Type B pancreatic cell (in vitro differentiated cells): ENCODE data around the gene NPHS1. TPM values are rescaled to one million over a fixed set of nuclear protein-coding genes. Genes with fewer than 3 reads are reported as not detected.

Source experiments
- DNase-seq: peaks from one replicate; pipeline ENCODE4 v3.0.0; 2021; ENCODE audit warnings: mixed read lengths; ENCODE audit not compliant: unreplicated experiment; ENCODE audit errors: extremely low spot score
- H3K27ac Mint-ChIP-seq: 2 replicates; pipeline ENCODE4 v1.8.0; 2021; ENCODE audit warnings: mild to moderate bottlenecking, mixed read lengths
- H3K27me3 Mint-ChIP-seq: 2 replicates; pipeline ENCODE4 v1.8.0; 2021; ENCODE audit warnings: mixed read lengths
- H3K36me3 Mint-ChIP-seq: 2 replicates; pipeline ENCODE4 v1.8.0; 2021; ENCODE audit warnings: mixed read lengths
- H3K4me1 Mint-ChIP-seq: one replicate; pipeline ENCODE4 v1.8.0; 2021; ENCODE audit warnings: mixed read lengths; ENCODE audit not compliant: unreplicated experiment
- H3K4me3 Mint-ChIP-seq: 2 replicates; pipeline ENCODE4 v1.8.0; 2021; ENCODE audit warnings: mild to moderate bottlenecking, mixed read lengths
- H3K9me3 Mint-ChIP-seq: 2 replicates; pipeline ENCODE4 v1.8.0; 2021; ENCODE audit warnings: mixed read lengths
- total RNA-seq: library from RNA; stranded (reverse); gene quantifications from 2 replicates; pipeline ENCODE4 v1.2.1, GENCODE V29; 2021; ENCODE audit warnings: low replicate concordance
- TF ChIP-seq, protein P1 (sequence below): fragments of 200-600 bp; sonication (generic); conservative IDR thresholded peaks from 2 replicates; pipeline ENCODE4 v1.5.0; 2021; ENCODE audit warnings: antibody characterized with exemption, mild to moderate bottlenecking

Gene NPHS1
- total RNA-seq, 1 donor from 2014 or later = 1.9 TPM

DNA sequence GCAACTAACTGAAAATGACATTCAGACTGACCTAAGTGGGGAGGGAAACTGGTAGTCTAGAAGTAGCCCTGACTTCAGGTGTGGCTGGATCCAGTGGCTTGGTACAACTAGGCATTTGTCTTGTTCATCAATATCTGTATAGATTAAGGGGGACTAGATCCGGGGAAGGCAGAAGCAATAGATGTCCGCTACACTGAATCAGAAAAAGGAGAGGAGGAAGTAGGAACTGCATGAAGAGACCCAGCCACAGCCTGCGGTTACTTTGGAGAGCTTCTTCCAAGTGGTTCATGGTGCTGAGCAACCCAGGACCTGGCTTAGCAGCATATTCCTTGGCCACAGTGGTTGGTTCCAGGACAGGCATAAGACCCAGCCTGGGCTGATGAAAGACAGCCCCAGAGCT is 29.7 kb downstream of the NPHS1 start:
- no peak overlapping the region for H3K27ac Mint-ChIP-seq
- no peaks in the 10 kb centered on the region for H3K9me3 Mint-ChIP-seq
- H3K36me3 Mint-ChIP-seq = no peaks in the 10 kb centered on the region
- no peak for DNase-seq
- TF ChIP-seq, protein P1, sequence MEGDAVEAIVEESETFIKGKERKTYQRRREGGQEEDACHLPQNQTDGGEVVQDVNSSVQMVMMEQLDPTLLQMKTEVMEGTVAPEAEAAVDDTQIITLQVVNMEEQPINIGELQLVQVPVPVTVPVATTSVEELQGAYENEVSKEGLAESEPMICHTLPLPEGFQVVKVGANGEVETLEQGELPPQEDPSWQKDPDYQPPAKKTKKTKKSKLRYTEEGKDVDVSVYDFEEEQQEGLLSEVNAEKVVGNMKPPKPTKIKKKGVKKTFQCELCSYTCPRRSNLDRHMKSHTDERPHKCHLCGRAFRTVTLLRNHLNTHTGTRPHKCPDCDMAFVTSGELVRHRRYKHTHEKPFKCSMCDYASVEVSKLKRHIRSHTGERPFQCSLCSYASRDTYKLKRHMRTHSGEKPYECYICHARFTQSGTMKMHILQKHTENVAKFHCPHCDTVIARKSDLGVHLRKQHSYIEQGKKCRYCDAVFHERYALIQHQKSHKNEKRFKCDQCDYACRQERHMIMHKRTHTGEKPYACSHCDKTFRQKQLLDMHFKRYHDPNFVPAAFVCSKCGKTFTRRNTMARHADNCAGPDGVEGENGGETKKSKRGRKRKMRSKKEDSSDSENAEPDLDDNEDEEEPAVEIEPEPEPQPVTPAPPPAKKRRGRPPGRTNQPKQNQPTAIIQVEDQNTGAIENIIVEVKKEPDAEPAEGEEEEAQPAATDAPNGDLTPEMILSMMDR = no peak
- no peaks in the 10 kb centered on the region for H3K4me1 Mint-ChIP-seq
- no peak overlapping the region for H3K4me3 Mint-ChIP-seq
- H3K27me3 Mint-ChIP-seq = peaks cover 30% of the 10 kb centered on the region

DNA sequence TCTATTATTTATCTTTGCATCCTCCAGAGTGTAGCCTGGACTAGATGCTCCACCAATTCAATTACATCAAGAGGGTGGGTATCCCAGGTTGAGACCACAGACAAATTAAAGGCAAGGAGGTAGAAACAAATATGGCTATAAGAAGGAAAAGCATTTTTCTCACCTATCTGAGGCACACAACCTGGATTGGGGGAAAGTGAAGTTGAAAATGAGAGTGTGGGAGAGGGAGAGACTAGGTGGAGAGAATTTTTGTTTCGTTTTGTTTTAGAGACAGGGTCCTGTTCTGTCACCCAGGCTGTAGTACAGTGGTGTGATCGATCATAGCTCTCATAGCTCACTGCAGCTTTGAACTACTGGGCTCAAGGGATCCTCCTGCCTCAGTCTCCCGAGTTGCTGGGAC is 33.9 kb downstream of the NPHS1 start:
- TF ChIP-seq, protein P1 = no peak
- no peak overlapping the region for H3K4me3 Mint-ChIP-seq
- peaks cover 16% of the 10 kb centered on the region for H3K27me3 Mint-ChIP-seq
- no peaks in the 10 kb centered on the region for H3K36me3 Mint-ChIP-seq
- H3K27ac Mint-ChIP-seq = no peak overlapping the region
- DNase-seq = no peak
- no peaks in the 10 kb centered on the region for H3K4me1 Mint-ChIP-seq
- no peaks in the 10 kb centered on the region for H3K9me3 Mint-ChIP-seq

DNA sequence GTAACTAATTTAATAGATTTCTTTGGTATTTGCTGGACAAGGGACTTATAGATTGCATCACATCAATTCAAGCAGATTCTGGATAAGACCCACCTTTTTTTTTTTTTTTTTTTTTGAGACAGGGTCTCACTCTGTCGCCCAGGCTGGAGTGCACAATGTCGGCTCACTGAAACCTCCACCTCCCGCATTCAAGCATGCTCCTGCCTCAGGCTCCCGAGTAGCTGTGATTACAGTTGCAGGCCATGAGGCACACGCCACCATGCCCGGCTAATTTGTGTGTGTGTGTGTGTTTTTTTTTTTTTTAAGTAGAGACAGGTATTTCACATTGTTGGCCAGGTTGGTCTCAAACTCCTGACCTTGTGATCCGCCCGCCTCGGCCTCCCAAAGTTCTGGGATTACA is 35.5 kb downstream of the NPHS1 start:
- TF ChIP-seq, protein P1 = no peak
- H3K36me3 Mint-ChIP-seq = no peaks in the 10 kb centered on the region
- H3K4me1 Mint-ChIP-seq = no peaks in the 10 kb centered on the region
- H3K9me3 Mint-ChIP-seq = no peaks in the 10 kb centered on the region
- no peak overlapping the region for H3K27ac Mint-ChIP-seq
- no peak overlapping the region for H3K4me3 Mint-ChIP-seq
- H3K27me3 Mint-ChIP-seq = peaks cover 9% of the 10 kb centered on the region
- no peak for DNase-seq

DNA sequence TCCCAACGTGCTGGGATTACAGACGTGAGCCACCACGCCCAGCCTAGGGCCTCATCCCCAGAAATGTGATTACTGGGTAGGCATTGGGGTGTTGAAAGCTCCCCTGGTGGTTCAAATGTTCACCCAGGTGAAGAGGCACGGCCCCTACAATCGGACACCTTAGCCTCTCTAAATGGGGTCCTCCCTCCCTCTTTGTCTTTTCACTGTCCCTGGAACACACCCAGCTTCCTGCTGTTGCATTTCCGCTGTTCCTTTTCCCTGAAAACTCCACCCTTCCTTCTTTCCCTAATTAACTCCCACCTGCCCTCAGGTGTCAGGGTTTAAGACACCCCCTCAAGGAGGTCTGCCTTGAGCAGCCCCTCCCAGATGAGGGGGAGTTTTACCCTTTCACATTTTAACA is 36.0 kb downstream of the NPHS1 start:
- no peak for DNase-seq
- H3K9me3 Mint-ChIP-seq = no peaks in the 10 kb centered on the region
- no peaks in the 10 kb centered on the region for H3K4me1 Mint-ChIP-seq
- no peak overlapping the region for H3K27ac Mint-ChIP-seq
- H3K27me3 Mint-ChIP-seq = peaks cover 12% of the 10 kb centered on the region
- TF ChIP-seq, protein P1 = no peak
- no peaks in the 10 kb centered on the region for H3K36me3 Mint-ChIP-seq
- H3K4me3 Mint-ChIP-seq = no peak overlapping the region

DNA sequence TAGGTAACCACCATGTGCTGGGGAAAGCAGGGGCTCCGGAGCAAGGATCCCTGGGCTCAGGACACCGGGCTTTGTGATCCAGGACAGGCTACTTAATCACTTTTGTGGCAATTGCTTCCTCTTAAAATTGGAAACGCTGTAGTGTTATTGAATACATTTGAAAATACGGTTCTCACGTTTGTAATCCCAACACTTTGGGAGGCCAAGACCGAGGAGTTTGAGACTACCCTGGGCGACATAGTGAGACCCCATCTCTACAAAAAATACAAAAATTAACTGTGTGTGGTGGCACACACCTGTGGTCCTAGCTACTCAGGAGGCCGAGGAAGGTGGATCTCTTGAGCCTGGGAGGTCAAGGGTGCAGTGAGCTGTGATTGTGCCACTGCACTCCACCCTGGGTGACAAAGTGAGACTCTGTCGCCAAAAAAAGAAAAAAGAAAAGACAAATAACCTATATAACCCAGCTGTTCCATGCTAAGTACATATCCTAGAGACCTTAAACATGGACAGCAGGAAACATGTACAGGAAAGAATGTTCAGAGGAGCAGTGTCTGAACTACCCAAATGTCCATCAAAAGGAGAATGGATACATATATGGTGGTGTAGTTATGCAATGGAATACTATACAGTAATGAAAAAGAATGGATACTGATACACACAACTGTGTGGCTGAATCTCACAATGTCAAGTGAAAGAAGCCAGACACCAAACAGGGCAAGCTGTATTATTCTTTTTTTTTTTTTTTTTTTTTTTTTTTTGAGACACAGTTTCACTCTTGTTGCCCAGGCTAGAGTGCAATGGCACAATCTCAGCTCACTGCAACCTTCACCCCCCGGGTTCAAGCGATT is 39.0 kb downstream of the NPHS1 start:
- Mint-ChIP-seq H3K4me3 (no peak overlapping the region), H3K4me1 (no peaks in the 10 kb centered on the region), H3K27ac (no peak overlapping the region), H3K9me3 (no peaks in the 10 kb centered on the region), H3K27me3 (peaks cover 15% of the 10 kb centered on the region), H3K36me3 (no peaks in the 10 kb centered on the region)
- TF ChIP-seq, protein P1 = no peak
- no peak for DNase-seq
